T-helper 2 cell (primary cell): ENCODE data around the gene LAMA3.

ENCODE experiments used
- DNase-seq, 5 experiments: peaks; one replicate each; pipeline versions ENCODE4 v3.0.0 to v3.0.0-alpha.2; 2012 to 2022

The LAMA3 gene

DNA sequence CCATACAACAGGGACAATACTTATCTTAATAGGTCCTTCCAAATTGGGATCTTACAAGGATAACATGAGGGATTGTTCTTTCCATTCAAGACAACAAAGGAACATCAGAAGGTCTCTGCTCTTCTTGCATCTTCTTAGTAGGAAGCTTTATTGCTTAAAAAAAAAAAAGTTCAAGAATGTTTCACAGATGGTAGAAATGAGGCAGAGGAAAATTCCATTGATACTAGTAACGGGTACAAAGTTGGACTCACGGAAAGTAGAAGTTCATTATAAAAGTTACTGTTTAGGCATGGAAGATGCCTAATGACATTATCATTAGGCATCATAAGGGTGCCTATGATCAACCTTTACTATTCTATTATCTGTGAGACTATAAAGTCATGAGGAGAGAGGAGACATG lies 136.2 kb downstream of the LAMA3 start:
- DNase-seq, result no peak

DNA sequence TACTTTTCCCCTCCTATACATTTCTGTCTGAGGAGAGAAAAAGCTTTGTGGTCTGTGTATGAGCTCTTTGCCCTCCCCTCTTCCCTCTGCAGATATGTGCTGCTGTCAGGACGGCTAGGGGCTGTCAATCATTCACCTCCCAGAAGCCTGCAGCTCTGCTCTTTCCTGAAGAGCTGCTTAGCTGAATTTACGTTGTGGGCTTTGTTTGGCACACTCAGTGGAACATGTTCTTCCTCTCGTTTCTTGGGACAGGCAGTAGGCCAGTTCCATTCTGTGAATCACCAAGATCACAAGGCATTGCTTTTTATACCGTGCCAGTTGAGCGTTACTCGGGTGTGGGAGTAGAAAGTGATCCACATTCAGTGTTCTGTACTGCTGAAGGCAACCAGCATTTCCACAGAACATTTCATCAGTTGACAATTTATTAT lies 136.7 kb downstream of the LAMA3 start:
- no peak for DNase-seq

DNA sequence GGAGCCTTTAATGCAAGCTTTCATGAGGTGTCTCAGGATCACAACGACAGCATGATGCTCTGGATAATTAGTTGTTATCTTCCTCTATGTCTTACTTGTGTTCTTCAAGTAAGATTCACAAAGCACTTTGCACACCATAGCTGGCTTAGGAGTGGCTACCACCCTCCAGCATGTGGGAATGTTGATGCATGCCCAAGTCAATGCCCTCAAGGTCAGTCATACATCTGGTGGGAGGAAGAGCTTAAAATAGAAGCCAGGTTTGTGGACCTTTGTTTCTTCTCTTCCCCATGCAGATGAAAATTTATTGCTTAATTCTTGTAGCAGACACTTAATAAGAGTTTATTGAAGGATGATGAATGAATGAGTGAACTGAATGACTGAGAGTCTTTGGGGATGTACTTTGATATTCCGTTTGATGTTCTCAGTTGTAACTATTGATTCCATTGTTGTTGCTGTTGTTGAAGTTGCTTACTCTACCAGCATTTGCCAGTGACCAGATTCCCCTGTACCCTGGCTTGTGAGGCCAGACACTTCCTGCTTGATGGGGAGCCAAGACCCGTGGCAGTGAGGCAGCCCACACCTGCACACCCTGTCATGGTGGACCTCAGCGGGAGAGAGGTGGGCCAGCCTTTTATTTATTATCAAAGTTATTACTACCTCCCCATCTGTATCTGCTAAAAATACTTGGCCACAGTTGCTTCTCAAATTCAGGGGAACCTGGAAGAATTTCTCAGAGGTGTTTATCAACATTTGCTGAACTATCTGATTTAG lies 137.8 kb downstream of the LAMA3 start:
- DNase-seq, result no peak

DNA sequence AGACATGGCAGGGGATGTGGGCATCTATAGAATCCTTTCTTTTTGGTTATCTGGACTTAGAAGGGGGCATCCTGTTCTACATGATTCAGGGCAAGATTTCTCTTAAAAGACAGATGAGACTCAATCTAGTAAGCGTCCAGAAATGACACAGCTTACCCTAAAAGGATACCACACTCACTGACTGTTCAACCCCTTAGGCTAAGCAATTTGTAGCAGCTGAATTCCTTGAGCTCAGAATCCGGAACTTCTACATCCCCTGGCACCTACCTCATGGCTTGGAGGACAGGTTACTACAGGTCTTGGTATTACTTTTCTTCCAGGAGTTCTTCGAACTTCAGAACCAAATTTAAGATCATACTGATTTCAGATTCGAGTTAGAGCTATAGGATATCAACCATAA lies 138.4 kb downstream of the LAMA3 start:
- peak in 1 of 5 experiments; percentile 15 for DNase-seq

DNA sequence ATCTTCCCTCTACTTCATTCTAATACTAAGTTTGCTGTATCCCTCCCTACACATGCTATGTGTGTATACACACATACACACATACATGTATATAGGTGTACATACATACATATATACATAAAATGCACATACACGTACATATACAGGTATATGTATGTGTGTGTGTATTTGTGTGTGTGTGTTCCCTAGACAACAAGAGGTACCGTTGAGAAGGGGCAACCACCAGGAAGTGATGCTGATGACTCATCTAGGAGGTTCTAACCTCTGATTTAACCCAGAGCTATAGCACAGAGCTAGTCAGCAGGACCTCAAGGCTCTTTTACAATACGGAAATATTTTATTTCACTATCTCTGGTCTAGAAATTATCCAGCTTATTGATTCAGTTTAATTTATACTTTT lies 139.2 kb downstream of the LAMA3 start:
- peak in 3 of 5 experiments; percentile 26 to 95 (median 74) for DNase-seq

DNA sequence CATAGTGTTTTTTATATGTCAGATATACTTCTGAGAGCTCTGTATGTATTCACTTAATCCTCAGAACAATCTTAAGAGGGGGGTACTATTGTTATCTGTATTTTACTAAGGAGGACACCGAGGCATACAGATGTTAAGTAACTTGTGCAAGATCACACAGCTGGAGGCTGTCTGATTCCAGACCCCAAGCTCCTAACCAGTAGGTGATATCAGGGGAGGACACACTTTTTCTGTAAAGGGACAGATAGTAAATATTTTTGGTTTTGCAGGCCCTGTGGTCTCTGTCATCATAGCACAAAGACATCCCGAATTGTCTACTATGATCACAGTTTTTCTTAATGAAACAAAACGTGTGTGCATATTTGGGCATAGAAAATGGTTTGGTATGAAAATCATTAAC lies 143.7 kb downstream of the LAMA3 start:
- no peak for DNase-seq

DNA sequence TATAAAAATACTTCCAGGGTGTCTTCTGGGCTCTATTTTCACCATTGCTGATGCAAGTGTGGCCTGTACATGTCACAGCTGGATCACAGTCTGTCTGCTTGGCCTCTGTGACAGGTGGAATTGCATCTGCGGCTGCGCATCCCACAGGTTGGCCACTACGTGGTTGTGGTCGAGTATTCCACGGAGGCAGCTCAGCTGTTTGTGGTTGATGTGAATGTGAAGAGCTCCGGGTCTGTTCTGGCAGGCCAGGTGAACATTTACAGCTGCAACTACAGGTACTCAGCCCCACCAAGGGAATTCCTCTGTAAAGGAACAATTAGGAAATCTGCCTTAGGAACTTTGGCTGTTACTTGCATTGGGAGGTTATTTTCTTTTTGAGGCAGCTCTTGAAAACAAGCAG lies 144.5 kb downstream of the LAMA3 start:
- DNase-seq, result no peak

DNA sequence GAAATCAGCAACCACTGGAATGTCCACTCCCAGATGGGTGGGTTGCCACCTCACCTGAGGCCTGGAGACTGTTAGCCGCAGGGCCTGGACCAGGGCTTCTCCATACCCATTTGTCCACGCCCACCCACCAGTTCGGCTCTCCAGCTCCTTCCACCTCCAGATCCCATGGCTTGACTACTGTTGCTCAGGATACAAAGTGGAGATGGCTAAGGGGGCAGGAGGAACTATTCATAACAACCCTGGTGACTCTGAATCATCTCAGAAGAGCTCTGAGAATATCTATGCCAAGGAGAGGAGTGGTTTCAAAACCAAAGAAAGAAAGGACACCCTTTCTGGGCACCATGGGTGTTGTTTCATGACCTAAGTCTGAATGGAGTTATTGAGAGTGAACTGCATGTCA lies 145.8 kb downstream of the LAMA3 start:
- DNase-seq, result no peak

DNA sequence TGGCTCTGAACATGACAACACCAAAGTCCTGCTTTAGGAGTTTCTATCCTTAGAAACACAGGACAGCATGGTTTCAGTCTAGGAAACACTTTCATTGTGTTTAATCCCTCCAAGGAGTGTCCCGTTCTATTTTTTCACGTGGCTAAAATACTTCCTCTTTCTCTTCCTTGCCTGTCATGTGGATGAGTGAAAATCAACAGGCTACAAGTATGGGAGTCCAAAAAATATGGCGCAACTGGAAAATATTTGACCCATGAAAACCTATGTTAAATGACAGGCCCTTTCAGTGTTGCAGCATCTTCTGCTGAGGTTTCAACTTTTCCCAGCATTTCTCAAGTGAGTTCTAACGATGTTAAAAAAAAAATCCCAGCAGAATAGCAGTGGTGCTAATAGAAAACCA lies 146.3 kb downstream of the LAMA3 start:
- DNase-seq, result no peak

DNA sequence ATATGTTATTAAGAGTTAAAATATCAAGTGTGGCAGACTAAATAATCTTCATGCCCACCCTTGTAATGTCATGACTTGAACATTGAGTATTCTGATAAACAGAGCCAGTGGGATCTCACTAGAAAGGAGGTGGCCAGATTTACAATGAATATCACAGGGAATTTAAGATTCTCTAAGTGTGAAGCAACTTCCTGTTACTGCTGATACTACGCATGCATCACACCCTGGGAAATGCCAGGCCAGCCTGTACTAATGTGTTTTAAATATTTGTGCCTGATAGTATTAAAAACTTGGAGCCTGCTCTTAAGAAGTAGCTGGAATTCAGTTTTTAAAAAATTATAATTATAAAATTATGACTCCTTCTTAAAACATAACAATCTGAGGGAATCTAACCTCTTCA lies 148.3 kb downstream of the LAMA3 start:
- DNase-seq, result no peak

DNA sequence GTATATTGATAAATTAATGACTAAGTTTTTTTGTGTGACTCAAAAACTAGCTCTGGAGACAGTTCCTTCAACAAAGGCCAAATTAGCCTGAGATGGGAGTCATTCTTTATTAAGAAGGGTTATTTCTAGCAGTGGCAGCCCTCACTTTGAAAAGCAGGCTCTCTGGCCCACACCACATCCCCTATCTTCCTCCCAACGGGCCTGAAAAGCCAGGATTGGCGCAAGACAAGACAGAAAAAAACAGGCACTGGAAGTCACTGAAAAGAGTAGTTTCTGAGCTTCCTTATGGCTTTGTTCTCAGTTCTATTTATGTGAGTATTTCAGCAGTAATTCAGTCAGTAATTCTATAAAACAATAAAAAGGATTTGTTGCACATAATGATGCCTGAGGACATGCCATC lies 149.0 kb downstream of the LAMA3 start:
- DNase-seq, result no peak

DNA sequence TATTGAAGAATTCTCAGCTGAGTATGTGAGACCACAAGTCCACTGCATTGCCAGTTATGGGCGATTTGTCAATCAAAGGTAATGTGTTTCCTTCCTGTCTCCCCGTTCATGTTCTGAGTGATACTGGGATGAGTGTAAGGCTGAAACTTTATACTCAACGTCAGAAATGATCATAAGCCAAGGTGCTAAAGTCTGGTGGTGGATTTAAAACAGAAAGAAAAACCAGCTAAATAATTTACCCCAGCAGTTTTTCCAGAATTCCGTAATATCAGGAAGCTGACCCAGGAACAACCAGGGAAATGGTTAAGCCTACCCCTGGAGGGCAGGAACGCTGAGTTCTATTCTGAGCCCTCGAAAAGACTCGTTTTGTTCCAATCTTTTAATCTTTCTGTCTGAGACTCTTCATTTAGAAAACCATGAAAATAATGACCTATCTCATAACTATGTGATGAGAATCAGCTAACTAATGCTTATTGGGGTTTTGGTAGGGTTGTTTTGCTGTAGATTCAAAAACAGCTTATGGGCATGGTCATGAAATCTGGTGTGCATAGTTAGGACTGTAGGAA lies 149.6 kb downstream of the LAMA3 start:
- DNase-seq, result peak in 1 of 5 experiments; percentile 68

DNA sequence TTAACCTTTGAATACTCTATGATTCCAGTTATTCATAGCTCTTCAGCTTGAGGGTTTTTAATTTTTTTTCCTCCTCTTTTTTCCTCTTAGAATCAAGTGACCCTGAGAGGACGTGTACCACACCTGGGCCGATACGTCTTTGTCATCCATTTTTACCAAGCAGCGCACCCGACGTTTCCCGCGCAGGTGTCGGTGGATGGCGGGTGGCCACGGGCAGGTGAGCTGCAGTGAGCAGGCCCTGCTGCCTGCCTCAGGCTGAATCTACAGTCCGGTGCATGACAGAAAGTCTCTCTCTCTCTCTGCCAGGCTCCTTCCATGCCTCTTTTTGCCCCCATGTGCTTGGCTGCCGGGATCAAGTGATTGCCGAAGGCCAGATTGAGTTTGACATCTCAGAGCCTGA lies 153.1 kb downstream of the LAMA3 start:
- no peak for DNase-seq

DNA sequence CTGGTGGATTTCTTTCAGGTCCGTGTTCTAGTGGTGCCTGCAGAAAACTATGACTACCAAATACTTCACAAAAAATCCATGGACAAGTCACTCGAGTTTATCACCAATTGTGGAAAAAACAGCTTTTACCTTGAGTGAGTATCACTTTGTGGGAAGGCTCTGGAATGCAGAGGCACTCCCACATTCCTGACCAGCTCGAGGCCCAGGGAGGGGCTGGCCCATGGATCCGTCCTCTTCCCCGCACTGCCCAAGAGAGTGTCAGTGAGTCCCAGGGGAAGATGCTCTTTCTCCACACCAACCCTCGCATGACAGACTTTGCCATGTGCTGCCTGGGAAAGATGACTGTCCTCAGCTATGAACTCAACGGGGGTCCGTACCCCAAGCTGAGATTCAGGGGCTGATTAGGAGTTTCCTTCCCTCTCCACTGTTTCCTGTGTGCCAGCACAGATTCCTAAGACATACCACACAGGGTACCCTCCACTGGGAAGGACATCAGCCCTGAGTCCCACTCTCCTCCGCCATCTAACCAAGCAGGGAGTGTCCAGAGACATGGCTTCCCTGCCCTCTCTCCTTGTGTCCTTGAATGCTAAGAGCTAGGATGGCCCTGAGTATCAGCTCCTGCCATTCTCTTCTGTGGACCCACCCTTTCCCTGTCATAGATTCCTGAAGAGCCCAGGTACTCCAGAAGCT lies 155.9 kb downstream of the LAMA3 start:
- no peak for DNase-seq

DNA sequence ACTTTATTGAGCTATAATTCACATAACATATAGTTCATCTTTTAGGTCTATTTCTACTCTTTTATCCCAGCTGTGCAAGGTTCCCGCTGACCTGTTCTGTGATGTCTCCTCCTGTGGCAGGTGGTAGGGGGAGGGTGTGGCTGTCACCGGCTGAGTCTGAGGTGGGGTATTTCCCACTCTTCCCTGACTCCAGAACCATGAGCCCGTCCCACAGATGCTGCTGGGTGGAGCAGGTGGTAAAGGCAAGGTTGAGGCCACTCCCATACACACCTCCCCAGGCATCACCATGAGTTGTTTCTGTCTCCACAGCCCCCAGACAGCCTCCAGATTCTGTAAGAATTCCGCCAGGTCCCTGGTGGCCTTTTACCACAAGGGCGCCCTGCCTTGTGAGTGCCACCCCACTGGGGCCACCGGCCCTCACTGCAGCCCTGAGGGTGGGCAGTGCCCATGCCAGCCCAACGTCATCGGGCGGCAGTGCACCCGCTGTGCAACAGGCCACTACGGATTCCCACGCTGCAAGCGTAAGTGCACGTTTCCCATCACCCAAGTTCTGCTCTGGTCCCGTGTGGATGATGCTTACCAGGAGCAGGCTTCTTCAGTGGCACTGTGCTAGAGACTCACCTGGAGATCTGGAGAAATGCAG lies 156.9 kb downstream of the LAMA3 start:
- DNase-seq, result no peak

DNA sequence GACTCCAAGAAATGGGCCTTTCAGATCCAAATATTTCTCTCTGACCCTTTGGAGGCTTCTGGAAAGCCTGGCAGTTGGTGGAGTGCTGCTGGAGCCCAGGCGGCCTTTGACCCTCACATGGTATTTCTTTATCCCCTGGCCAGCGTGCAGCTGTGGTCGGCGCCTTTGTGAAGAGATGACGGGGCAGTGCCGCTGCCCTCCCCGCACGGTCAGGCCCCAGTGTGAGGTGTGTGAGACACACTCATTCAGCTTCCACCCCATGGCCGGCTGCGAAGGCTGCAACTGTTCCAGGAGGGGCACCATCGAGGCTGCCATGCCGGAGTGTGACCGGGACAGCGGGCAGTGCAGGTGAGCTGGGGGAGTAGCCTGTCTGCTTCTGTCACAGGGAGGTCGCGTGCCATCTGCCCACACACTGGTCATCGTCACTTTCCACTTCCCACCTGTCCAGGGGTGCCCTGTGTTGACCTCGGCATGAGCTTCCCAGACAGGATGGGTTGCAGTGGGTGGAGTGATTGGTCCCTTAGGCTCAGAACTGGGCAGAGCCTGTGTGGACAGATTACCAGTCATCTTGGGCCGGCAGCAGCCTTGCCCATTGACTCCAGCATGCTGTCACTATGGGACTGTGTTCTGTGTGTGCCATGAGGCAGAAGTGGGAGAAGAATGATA lies 158.2 kb downstream of the LAMA3 start:
- no peak for DNase-seq

DNA sequence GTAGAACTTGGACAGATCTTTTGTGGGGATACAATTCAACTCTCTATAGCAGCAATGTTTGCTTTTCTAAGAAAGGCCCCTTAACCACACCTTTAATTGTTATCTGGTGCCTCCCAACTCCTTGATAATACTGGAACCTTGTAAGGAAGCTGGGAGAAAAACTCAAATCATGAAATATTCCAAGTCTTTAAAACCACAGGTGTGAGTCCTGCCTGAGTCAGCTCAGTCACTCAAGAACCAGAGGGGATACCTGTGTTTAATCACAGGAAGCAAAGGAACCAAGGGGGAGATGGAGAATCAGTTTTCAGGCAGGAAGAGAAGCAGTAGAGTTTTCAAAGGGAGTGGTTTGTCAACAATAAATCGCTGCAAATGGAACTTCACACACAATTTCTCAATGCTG lies 159.9 kb downstream of the LAMA3 start:
- DNase-seq, result no peak

DNA sequence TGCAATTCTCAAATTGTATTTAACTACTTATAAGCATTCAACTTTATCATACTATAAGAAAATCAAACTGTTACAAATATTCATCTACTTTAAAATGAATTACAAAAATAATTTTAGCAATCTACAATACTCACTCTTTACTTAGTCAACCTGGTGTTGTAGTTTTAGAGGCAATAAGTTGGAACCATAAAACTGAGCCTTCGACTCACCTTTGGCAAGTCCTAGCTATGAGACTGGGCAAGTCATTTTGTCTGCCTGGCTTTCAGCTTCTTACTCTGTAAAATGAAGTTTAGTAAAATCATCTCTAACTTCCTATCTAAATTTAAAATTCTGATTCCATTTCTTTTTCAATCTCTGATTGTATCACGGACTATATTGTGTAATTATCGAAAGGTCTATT lies 161.0 kb downstream of the LAMA3 start:
- DNase-seq, result no peak

DNA sequence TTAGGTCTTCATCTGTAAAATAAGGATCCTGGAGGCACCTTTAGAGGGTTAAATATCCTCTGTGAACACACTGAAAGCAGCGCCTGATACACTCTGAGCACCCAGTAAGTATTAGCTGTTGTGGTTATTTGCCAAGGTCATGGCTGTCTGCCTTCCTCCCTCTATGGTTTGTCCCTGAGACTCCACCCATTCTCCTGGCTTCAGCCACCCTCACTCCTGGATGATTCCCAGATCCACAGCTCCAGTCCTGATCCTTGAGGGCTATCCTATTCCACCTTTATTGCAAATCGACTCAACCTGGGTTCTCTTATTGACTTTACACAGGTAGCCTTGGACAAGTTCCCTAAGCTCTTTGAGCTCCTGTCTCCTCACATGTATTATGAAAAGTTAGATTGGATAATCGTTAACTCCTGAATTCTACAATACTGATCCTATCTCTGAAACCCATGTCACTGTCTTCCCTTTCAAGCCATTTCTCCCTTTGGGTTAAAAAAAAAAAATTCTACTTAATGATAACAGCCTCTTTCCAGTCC lies 162.3 kb downstream of the LAMA3 start:
- DNase-seq, result no peak

DNA sequence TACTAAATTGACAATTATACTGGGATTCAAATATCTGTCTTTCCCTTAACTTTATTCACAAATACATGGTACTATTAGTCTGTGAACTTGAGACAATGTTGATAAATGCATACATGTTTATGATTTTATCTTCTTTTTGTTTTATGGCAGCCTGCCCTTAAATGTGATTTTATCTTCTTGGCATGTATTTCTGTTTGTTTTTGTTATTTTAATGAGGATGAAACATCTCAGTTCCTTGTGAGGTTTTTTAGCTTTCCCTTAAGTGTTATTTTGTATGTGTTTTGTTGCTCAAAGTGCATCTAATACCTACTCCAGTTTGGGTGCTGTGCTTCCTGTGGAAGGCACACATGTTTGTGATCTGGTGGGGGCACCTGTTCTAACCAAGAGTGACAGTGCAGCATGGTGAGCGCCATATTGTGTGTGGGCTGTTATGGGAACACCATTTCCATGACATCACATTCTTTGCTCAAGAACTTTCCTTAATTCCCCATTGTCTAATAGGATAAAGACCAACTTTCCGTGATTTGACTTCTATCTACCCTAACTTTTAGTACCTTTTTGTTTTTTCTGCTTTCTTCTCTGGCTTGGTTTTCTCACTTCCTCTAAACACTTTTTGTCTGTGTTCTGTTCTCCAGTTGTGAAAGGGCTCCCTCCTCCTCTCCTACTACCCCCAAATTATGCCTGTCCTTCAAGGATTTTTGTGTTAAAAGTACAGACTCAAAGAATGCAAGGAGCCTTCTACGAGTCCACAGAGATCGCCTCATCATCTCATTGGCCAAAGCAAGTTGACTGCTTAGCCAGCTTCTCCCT lies 163.2 kb downstream of the LAMA3 start:
- no peak for DNase-seq

DNA sequence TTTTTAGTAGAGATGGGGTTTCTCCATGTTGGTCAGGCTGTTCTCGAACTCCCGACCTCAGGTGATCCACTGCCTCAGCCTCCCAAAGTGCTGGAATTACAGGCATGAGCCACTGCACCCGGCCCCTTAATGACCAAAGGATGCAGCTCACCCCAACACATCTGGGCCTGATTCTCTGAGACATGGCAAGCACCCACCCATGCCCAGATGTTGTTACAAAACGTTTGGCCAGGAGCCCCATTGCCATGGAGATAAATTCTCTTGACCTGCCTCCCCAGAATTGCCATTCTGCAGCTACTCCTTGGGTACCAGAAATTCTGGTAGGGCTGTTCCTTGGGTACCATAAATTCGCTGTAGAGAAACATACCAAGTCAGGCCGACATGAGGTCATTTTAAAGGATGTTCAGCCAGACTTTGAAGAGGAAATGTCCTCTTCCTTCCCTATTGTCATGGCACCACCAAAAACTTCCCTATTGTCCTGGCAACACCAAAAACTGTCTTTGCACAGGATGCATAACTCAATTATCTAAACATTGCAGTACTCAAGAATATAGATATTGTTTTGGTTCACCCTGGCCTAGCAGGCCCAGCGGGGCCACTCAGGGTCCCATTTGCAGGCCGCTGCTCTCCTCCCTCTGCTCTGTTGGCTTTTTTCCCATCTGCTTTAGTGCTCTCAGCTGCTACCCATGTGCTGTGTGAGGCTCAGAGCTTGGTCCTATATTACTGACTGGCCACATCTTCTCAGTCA lies 164.4 kb downstream of the LAMA3 start:
- DNase-seq, result no peak
